HG03575 (cell line): ENCODE measurements around the gene CAP1.
"Not testable (repeated sequence)": the region's sequence is repeated elsewhere in the genome, so short reads cannot be mapped to it uniquely, and the experiment has no call there.

Experiments used
- ATAC-seq: cut with Tn5 transposase; IDR thresholded peaks from one replicate; pipeline ENCODE4 v1.9.1; 2021; ENCODE audit not compliant: unreplicated experiment, insufficient number of reproducible peaks, low FRiP score; ENCODE audit errors: extremely low read depth

CAP1 gene

DNA sequence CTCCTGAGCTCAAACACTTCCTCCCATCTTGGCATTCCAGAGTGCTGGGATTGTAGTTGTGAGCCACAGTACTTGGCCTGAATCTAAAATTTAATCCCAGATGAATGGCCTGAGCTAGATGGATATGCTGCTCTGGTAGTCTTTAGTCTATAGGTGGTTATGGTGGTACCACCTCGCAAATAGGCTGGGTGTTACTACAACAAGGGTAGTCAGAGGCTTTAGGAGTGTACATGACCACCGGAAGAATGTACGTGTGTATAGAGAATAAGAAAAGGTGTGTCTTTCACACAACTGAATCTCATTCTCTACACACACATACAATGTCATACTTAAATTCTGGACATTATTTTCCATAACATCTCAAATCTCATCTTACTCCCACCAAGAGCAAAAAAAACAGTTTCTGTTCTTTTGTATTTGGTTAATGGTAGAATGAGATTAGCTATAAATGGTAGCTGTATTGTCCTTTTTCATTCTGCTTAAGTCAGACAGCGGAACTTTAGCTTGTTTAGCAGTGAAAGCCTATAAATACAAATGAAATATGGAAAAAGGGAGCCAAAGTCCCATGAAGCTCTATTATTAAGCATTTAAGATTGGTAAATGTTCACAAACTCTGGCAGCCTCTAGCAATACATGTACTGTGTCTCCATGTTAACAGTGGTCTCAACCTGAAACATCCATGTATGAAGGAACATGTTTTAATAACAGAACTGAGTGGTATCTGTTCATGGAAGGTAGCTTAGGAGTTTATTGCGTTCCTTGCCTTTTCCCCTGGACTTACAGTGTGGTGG is 16.2 kb downstream of the CAP1 start:
- ATAC-seq = no peak

GRCh38 chr1:40057310-40058030 is 16.9 kb downstream of the CAP1 start:
- no peak for ATAC-seq

GRCh38 chr1:40058097-40058452 is 17.5 kb downstream of the CAP1 start:
- no peak for ATAC-seq

GRCh38 chr1:40058453-40059337 is 18.2 kb downstream of the CAP1 start:
- ATAC-seq = no peak

GRCh38 chr1:40059338-40059959 is 18.9 kb downstream of the CAP1 start:
- no peak for ATAC-seq

DNA sequence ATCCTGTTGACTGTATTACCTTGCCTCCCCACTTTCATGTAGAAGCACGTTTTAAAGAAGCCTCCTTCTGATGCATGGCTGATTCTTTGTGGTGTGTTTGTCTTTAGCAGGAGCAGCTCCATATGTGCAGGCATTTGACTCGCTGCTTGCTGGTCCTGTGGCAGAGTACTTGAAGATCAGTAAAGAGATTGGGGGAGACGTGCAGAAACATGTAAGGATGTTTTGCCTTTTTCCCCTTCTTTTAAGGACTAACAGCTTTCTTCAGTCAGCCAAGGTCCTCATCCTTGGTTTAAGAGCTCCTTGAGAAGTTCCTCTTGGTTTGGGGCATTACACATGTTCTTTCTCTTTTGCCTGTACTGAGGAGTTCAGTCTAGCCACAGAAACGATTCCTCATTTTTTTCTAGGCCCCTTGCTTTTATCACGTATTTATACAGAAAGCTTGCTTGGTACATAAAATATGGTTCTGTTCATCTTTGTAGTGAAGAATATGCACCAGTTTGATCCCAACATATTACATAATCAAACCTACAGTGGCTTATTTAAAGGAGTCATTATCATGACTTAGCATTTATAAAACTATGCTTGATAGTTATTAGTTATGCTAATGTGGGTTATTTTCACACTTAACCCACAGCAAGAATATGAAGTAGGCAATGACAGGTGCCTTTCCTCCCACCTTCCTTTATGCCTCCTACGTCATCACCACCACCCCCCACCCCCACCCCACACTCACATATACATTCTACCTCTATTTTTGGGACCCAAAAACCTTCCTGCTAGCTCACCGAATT is 19.6 kb downstream of the CAP1 start:
- no peak for ATAC-seq

- no peak for ATAC-seq
Observed at GRCh38 chr1:40064797-40065499, 24.4 kb downstream of the CAP1 start.

- ATAC-seq = no peak
Observed at GRCh38 chr1:40067023-40067422, 26.5 kb downstream of the CAP1 start.

- no peak for ATAC-seq
Observed at GRCh38 chr1:40067851-40068250, 27.3 kb downstream of the CAP1 start.

GRCh38 chr1:40072142-40072541 is 31.6 kb downstream of the CAP1 start:
- ATAC-seq = no peak

- no peak for ATAC-seq
Observed at GRCh38 chr1:40073062-40073461, 32.5 kb downstream of the CAP1 start.

DNA sequence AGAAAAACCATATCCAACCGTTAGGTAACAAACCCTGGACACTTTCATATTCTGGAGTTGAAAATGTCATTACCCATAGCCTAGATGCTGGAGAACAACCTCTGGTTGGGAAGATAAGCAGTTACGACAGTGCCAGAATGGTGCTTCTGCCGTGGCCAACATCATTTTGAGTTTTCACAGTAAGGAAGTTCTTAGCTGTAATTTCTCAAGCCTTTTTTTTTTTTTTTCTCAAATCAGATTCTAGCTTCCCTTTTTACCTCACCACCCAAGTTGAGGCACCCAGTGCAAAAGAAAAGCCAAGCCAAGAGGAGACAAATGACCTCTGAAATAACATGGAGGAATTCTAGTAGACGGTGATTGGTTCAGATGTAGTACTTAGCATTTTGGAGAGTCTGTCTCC is 34.7 kb downstream of the CAP1 start:
- no peak for ATAC-seq

DNA sequence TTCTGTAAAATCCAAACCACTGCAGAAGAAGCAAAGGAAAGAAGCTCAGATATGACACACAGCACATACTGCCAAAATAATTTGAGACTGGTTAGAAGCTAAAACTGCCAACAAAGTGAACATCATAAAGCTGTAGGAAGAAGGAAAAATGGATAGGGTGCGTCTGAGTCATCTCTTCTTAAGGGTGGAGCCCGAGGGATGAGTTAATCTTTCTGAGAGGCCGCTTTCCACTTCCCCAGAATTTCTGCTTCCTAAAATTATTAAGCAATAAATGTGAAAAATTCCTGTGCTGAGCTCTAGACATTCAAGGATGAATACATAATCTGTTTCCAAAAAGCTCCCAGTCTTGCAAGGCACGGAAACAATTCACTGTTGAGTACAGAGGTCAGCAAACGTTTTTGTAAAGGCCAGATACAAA is 36.4 kb downstream of the CAP1 start:
- ATAC-seq = no peak

GRCh38 chr1:40078512-40079333 is 38.2 kb downstream of the CAP1 start:
- no peak for ATAC-seq

DNA sequence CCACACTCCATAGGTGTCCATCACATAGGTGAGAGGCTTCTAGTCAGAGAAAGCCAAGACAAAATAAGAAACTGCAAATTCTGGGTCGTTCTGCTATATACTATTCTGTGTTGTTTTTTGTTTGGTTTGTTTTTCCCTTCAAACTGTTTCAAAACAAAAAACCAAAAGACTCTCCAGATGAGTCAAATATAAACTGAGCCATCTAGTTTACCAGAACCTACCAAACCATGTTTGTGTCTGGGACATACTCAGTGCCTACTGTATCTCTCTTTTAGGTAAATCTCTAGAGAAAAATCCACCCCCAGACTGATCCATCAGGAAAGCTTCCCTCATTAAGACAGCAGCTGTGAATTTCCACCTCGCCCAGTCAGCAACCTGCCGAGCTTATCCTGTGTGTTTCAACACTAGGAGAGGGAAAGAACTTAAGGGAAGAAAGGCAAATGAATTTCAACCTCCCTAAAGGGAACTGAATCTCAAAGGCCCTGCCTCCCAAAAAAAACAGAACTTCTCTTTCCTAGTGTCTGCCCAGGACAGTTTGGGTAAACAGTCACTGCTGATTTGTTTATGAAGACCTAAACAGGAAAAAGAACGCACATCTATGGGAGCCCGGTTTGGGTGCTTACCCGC is 39.4 kb downstream of the CAP1 start:
- ATAC-seq = no peak

- ATAC-seq = no peak
Observed at GRCh38 chr1:40081871-40082270, 41.3 kb downstream of the CAP1 start.

DNA sequence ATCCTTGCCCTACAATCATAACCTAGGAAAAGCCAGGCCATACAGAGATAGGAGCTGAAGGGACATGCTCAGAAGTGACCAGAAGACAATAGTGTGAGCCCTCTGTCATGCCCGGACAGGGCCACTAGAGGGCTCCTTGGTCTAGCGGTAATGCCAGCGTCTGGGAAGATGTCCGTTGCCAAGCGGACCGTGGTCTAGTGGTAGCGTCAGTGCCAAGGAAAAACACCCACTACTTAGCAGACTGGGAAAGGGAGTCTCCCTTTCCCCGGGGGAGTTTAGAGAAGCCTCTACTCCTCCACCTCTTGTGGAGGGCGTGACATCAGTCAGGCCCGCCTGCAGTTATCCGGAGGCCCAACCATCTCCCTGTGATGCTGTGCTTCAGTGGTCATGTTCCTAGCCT is 44.2 kb downstream of the CAP1 start:
- ATAC-seq = not testable (repeated sequence)
